WTC11 (cell line): ENCODE measurements around the gene SORCS2. TPM values are rescaled to one million over a fixed set of nuclear protein-coding genes. Genes with fewer than 3 reads are reported as not detected.

Experiments
- ATAC-seq: fragments of 200-7000 bp; cut with Tn5 transposase; 2 replicates; pipeline ENCODE4 v1.10.0; 2021; ENCODE audit warnings: mild to moderate bottlenecking, moderate library complexity
- CTCF ChIA-PET: fragments of 300-600 bp; sonication (Branson Sonifier 250); formaldehyde crosslinking; loops from one replicate; lab custom pipeline; 2021; ENCODE audit warnings: antibody characterized with exemption; lab: Charles Lee
- POLR2A ChIA-PET: fragments of 350-600 bp; sonication (Branson Sonifier 250); formaldehyde crosslinking; loops from one replicate; lab custom pipeline; 2021; ENCODE audit warnings: antibody characterized with exemption; lab: Charles Lee
- DNase-seq: peaks from one replicate; pipeline ENCODE4 v3.0.0; 2021; ENCODE audit warnings: low spot score
- H3K27ac Mint-ChIP-seq: 2 replicates; pipeline ENCODE4 v1.8.0; 2021; ENCODE audit warnings: mixed read lengths
- H3K27me3 Mint-ChIP-seq: 2 replicates; pipeline ENCODE4 v1.8.0; 2021; ENCODE audit warnings: low read depth, mild to moderate bottlenecking, moderate library complexity, mixed read lengths
- H3K36me3 Mint-ChIP-seq: 2 replicates; pipeline ENCODE4 v1.8.0; 2021; ENCODE audit warnings: mixed read lengths
- H3K4me1 Mint-ChIP-seq: 2 replicates; pipeline ENCODE4 v1.8.0; 2022; ENCODE audit warnings: mixed read lengths
- H3K4me3 Mint-ChIP-seq: 2 replicates; pipeline ENCODE4 v1.8.0; 2021; ENCODE audit warnings: mild to moderate bottlenecking, moderate library complexity, mixed read lengths
- H3K9me3 Mint-ChIP-seq: 2 replicates; pipeline ENCODE4 v1.8.0; 2021; ENCODE audit warnings: mixed read lengths
- ATF1 ChIP-seq: sonication (generic); formaldehyde crosslinking; IDR thresholded peaks from 2 replicates; pipeline ENCODE4 v1.8.1; 2023; ENCODE audit warnings: mild to moderate bottlenecking, moderate library complexity, missing genetic modification reagents
- CBFB ChIP-seq: sonication (generic); formaldehyde crosslinking; IDR thresholded peaks from 2 replicates; pipeline ENCODE4 v1.8.1; 2022; ENCODE audit warnings: mild to moderate bottlenecking, low read depth, missing genetic modification reagents
- E2F5 ChIP-seq: sonication (generic); formaldehyde crosslinking; IDR thresholded peaks from 2 replicates; pipeline ENCODE4 v1.8.1; 2022; ENCODE audit warnings: mild to moderate bottlenecking, moderate library complexity, missing genetic modification reagents
- ETV6 ChIP-seq: sonication (generic); formaldehyde crosslinking; IDR thresholded peaks from 2 replicates; pipeline ENCODE4 v1.8.1; 2022; ENCODE audit warnings: mild to moderate bottlenecking, missing genetic modification reagents
- FOXJ3 ChIP-seq: sonication (generic); formaldehyde crosslinking; IDR thresholded peaks from 2 replicates; pipeline ENCODE4 v1.9.0; 2021; ENCODE audit warnings: missing genetic modification reagents, mild to moderate bottlenecking, borderline replicate concordance
- FOXP4 ChIP-seq: sonication (generic); formaldehyde crosslinking; IDR thresholded peaks from 2 replicates; pipeline ENCODE4 v1.8.0; 2022; ENCODE audit warnings: mild to moderate bottlenecking, missing genetic modification reagents
- GABPB1 ChIP-seq: sonication (generic); formaldehyde crosslinking; IDR thresholded peaks from 2 replicates; pipeline ENCODE4 v1.8.1; 2023; ENCODE audit warnings: mild to moderate bottlenecking, missing genetic modification reagents
- HMGA2 ChIP-seq: fragments of 250-450 bp; sonication (Bioruptor Pico); IDR thresholded peaks from 2 replicates; pipeline ENCODE4 v1.4.0; 2021; ENCODE audit warnings: mild to moderate bottlenecking, moderate library complexity
- HMGXB4 ChIP-seq: sonication (generic); formaldehyde crosslinking; IDR thresholded peaks from 2 replicates; pipeline ENCODE4 v1.8.1; 2023; ENCODE audit warnings: mild to moderate bottlenecking, moderate library complexity, missing genetic modification reagents
- IRF2 ChIP-seq: sonication (generic); formaldehyde crosslinking; IDR thresholded peaks from 2 replicates; pipeline ENCODE4 v1.8.0; 2022; ENCODE audit warnings: low read depth, missing genetic modification reagents, borderline replicate concordance
- JAZF1 ChIP-seq: fragments of 250-450 bp; sonication (Bioruptor Pico); IDR thresholded peaks from 2 replicates; pipeline ENCODE4 v1.9.0; 2021; ENCODE audit warnings: moderate library complexity, mild to moderate bottlenecking, inconsistent platforms
- MAX ChIP-seq: sonication (generic); formaldehyde crosslinking; IDR thresholded peaks from 2 replicates; pipeline ENCODE4 v1.8.0; 2022; ENCODE audit warnings: mild to moderate bottlenecking, missing genetic modification reagents
- MXD4 ChIP-seq: fragments of 250-450 bp; sonication (Bioruptor Pico); IDR thresholded peaks from 2 replicates; pipeline ENCODE4 v1.8.0; 2021; ENCODE audit warnings: mild to moderate bottlenecking, moderate library complexity, borderline replicate concordance
- PRRX2 ChIP-seq: fragments of 250-450 bp; sonication (Bioruptor Pico); IDR thresholded peaks from 2 replicates; pipeline ENCODE4 v1.8.0; 2021; ENCODE audit warnings: mild to moderate bottlenecking
- SMAD3 ChIP-seq: sonication (generic); formaldehyde crosslinking; IDR thresholded peaks from 2 replicates; pipeline ENCODE4 v1.8.0; 2022; ENCODE audit warnings: missing genetic modification reagents, mild to moderate bottlenecking, borderline replicate concordance
- SOX15 ChIP-seq: fragments of 250-450 bp; sonication (Bioruptor Pico); IDR thresholded peaks from 2 replicates; pipeline ENCODE4 v1.9.0; 2021; ENCODE audit warnings: mild to moderate bottlenecking
- STAT6 ChIP-seq: sonication (generic); formaldehyde crosslinking; conservative IDR thresholded peaks from 2 replicates; pipeline ENCODE4 v1.8.1; 2023; ENCODE audit warnings: mild to moderate bottlenecking, low read depth, missing genetic modification reagents, moderate library complexity
- TCF7 ChIP-seq: sonication (generic); formaldehyde crosslinking; IDR thresholded peaks from 2 replicates; pipeline ENCODE4 v1.8.0; 2022; ENCODE audit warnings: mild to moderate bottlenecking, low read depth, missing genetic modification reagents, moderate library complexity
- TP53 ChIP-seq: sonication (generic); formaldehyde crosslinking; IDR thresholded peaks from 2 replicates; pipeline ENCODE4 v1.8.1; 2023; ENCODE audit warnings: mild to moderate bottlenecking, missing genetic modification reagents
- ZNF121 ChIP-seq: sonication (generic); formaldehyde crosslinking; IDR thresholded peaks from 2 replicates; pipeline ENCODE4 v1.8.0; 2023; ENCODE audit warnings: missing genetic modification reagents
- ZNF281 ChIP-seq: sonication (generic); formaldehyde crosslinking; IDR thresholded peaks from 2 replicates; pipeline ENCODE4 v1.8.0; 2023; ENCODE audit warnings: mild to moderate bottlenecking, missing genetic modification reagents
- total RNA-seq: library from RNA; stranded (reverse); gene quantifications from 3 replicates; pipeline ENCODE4 v1.2.3, GENCODE V29; 2021

Gene SORCS2
- total RNA-seq, 1 experiment from 2014 or later = 6.6 TPM

GRCh38 chr4:7759216-7759615, 566.9 kb downstream of the SORCS2 start:
- Mint-ChIP-seq H3K9me3 (no peaks in the 10 kb centered on the region), H3K27me3 (no peaks in the 10 kb centered on the region), H3K4me3 (no peak overlapping the region), H3K27ac (no peak overlapping the region), H3K4me1 (no peaks in the 10 kb centered on the region), H3K36me3 (no peaks in the 10 kb centered on the region)
- ATAC-seq (no peak), DNase-seq (no peak)
- TF ChIP-seq ZNF121 (CRISPR knock-in tag) (no peak), ZNF281 (CRISPR knock-in tag) (no peak), MXD4 (CRISPR knock-in tag) (no peak), PRRX2 (CRISPR knock-in tag) (no peak), GABPB1 (CRISPR knock-in tag) (no peak), STAT6 (CRISPR knock-in tag) (no peak), IRF2 (CRISPR knock-in tag) (no peak), CBFB (CRISPR knock-in tag) (no peak), ATF1 (no peak), E2F5 (no peak), FOXJ3 (CRISPR knock-in tag) (no peak), JAZF1 (no peak), TCF7 (no peak), MAX (CRISPR knock-in tag) (no peak), HMGA2 (CRISPR knock-in tag) (no peak), TP53 (CRISPR knock-in tag) (no peak), SOX15 (CRISPR knock-in tag) (no peak), HMGXB4 (no peak)
- CTCF ChIA-PET = interaction anchor here (1.6 kb wide), 1 partner anchor 45 kb away, joined by 3 read pairs; no protein-coding TSS in a partner anchor
- POLR2A ChIA-PET = no interaction called here

GRCh38 chr4:7759635-7760034, 567.3 kb downstream of the SORCS2 start:
- no peak for DNase-seq
- H3K27me3 Mint-ChIP-seq = no peaks in the 10 kb centered on the region
- H3K9me3 Mint-ChIP-seq = no peaks in the 10 kb centered on the region
- H3K4me1 Mint-ChIP-seq = no peaks in the 10 kb centered on the region
- no peak overlapping the region for H3K27ac Mint-ChIP-seq
- no peaks in the 10 kb centered on the region for H3K36me3 Mint-ChIP-seq
- ChIA-PET CTCF (no interaction called here), POLR2A (no interaction called here)
- ATAC-seq = no peak
- TF ChIP-seq GABPB1 (CRISPR knock-in tag) (no peak), FOXP4 (CRISPR knock-in tag) (no peak), SMAD3 (no peak), ETV6 (CRISPR knock-in tag) (no peak)
- TF ChIP-seq, all 79 proteins: peak for 0
- H3K4me3 Mint-ChIP-seq = no peak overlapping the region
